ENCODE data around the gene MSI2. TPM values are rescaled to one million over a fixed set of nuclear protein-coding genes. Genes with fewer than 3 reads are reported as not detected.
A peak's percentile ranks its signal among the peaks of the same experiment; 100 is the strongest.

MSI2 gene
- total RNA-seq, 2 donors from 2014 or later, result 65.5 to 81.0 TPM

- intact Hi-C loops (cut with DNase I, micrococcal nuclease), result no loop called here
- DNase-seq (no peak), ATAC-seq (no peak)
Measured at GRCh38 chr17:57555636-57556175, 299.4 kb downstream of the MSI2 start.

GRCh38 chr17:57556320-57556719, 300.0 kb downstream of the MSI2 start:
- ATAC-seq (no peak), DNase-seq (no peak)
- intact Hi-C loops (cut with DNase I, micrococcal nuclease), result no loop called here

- intact Hi-C loops (cut with DNase I, micrococcal nuclease), result no loop called here
- ATAC-seq, result no peak
- DNase-seq, result no peak
Measured at GRCh38 chr17:57556977-57557376, 300.7 kb downstream of the MSI2 start.

DNA sequence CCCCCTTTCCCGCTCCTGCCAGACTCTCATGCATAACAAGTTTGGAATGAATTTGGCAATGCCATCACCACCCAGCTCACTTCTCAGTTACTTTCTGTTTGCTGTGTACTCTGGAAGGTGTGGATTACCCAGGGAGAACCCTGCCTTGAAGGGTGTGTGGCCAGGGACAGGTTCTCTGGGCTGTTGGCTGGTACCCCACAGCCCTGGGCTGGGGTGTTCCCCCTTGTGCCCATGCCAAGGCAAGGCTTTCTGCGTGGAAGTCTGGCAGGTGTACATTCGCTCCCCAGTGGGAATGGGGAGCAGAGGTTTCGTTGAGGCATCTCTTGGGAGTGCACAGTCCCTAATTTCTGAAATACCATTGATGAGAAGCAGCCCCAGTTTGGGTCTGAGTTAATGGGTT, 301.1 kb downstream of the MSI2 start:
- intact Hi-C loops (cut with DNase I, micrococcal nuclease), result no loop called here
- ATAC-seq (no peak), DNase-seq (no peak)

DNA sequence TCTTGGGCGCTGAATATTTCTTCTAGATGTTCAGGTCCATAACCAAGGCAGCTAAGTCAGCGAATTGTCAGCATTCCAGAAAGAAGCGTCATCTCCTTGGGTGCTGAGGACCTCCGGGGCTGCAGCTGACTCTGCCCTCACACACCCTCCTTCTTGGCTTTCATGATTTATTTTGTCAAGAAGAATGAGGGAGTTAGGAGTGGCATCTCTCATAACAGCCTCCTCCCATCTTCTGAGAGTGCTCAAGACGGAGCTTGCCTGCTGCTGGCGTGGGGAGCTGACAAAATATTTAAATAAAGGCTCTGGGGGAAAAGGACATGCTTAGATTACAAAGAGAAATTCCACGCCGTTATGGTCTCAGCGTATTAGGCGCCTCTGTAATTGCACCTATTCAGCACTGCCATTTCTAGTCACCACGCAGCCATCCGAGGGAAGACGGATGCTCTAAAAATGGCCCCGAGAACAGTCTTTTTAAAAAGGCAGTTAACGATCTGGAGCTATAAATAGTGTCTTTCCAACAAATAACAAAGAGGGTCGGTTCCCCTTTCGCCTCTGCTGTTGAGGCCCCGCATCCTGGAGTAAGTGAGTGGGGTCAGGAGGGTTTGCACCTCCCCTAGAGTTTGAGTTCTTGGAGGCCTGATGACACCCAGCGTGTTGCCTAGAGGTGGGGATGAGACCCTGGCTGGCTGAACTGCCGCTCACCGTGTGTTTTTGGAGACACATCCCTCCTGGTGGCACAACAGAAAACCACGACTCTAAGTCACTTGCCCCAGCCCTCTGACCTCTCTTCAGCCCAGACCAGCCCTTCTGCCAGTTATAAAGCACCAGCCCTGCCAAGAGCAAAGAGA, 301.7 kb downstream of the MSI2 start:
- DNase-seq (no peak), ATAC-seq (no peak)
- intact Hi-C loops (cut with DNase I, micrococcal nuclease), result no loop called here

- ATAC-seq (no peak), DNase-seq (no peak)
- intact Hi-C loops (cut with DNase I, micrococcal nuclease), result no loop called here
Measured at GRCh38 chr17:57559226-57559625, 302.9 kb downstream of the MSI2 start.

GRCh38 chr17:57559634-57560318, 303.5 kb downstream of the MSI2 start:
- DNase-seq (no peak), ATAC-seq (no peak)
- intact Hi-C loops (cut with DNase I, micrococcal nuclease), result no loop called here

GRCh38 chr17:57560319-57560705, 304.0 kb downstream of the MSI2 start:
- no peak for ATAC-seq
- intact Hi-C loops (cut with DNase I, micrococcal nuclease), result no loop called here
- DNase-seq, result no peak

- peak; percentile 68 for ATAC-seq
- DNase-seq, result no peak
- intact Hi-C loops (cut with DNase I, micrococcal nuclease), result no loop called here
Measured at GRCh38 chr17:57561072-57561861, 304.9 kb downstream of the MSI2 start.

DNA sequence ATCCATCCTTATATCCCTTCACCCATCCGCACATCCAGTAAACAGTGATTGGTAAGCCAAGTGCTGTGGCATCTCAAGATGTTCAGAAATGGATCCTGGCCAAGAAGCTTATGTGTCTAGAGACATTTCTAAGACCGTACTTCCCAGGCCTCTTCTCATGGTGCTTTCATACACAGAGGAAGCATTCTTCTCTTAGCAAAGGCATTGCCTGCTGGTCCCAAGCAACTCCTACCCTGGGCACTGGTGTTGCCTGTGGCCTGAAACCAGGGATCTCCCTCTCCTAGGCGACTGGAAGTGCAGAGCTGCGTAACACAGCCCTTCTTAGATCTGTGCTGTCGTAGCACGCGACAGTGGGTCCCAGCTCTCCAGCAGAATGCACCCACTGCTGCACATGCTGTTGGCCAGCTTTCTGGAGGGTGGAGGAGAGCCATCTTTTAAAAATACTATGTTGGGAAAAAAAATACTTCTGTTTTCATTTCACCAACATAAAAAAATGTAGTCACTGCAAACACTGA, 305.9 kb downstream of the MSI2 start:
- DNase-seq (no peak), ATAC-seq (no peak)
- intact Hi-C loops (cut with DNase I, micrococcal nuclease), result no loop called here

DNA sequence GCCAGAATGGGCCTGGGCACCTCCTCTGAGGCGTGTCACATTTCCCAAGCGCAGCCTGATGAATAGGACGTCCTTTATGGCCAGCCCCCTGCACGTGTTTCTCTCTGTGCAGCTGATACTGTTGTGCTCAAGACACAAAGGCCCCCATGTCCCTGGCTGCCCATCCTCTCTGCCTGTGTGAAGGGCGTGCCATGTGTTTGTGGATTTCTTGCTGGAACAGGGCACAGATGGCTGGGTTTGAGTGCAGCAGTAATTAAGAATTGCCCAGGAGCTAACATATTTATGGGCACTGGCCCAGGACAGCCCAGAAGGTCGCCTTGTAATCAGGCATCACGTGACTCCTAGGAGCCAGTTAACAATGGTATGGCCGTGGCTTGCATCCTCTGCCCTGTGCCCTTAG, 307.6 kb downstream of the MSI2 start:
- peak; percentile 54 for ATAC-seq
- intact Hi-C loops (cut with DNase I, micrococcal nuclease), result no loop called here
- no peak for DNase-seq

GRCh38 chr17:57565176-57565575, 308.9 kb downstream of the MSI2 start:
- DNase-seq, result no peak
- no peak for ATAC-seq
- intact Hi-C loops (cut with DNase I, micrococcal nuclease), result no loop called here

GRCh38 chr17:57566721-57567120, 310.4 kb downstream of the MSI2 start:
- intact Hi-C loops (cut with DNase I, micrococcal nuclease), result no loop called here
- ATAC-seq (no peak), DNase-seq (no peak)

DNA sequence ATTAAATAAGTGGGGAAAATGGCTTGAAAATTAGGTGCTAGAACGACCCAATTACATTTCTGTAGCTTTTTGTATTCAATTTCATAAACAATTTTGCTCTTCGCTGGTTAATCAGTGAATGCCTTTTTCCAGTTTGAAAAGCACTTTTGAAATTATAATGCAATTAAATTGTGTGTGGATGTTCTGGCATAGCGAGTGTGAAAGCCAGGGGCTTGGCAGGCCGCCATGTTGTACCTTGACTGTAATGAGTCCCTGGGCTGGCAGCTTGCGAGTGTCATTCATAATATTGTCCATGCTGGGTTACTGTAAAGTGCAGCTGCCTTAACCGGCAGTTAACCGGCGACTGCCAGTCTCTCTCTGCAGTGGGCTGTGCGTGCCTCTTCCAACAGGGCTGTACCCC, 310.9 kb downstream of the MSI2 start:
- intact Hi-C loops (cut with DNase I, micrococcal nuclease), result no loop called here
- DNase-seq, result no peak
- no peak for ATAC-seq

DNA sequence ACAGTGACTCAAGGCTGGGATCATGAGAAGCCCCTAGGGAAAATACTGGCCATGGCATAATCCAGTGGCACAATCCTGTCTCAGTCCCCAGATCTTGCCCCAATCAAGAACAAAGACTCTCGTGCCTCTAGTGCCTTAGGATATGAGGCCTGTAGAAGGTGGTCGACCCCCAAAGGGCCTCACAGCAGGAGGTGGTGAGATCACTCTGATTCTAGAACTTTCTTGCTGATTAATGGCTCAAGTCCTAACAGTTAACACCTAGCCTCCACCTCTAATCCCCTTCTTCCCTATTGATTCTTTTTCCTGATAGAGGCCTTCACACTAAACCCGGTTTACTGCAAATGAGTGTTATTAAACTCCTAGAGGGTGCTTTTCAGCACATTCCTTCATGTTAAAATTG, 312.0 kb downstream of the MSI2 start:
- no peak for ATAC-seq
- intact Hi-C loops (cut with DNase I, micrococcal nuclease), result no loop called here
- DNase-seq, result no peak

DNA sequence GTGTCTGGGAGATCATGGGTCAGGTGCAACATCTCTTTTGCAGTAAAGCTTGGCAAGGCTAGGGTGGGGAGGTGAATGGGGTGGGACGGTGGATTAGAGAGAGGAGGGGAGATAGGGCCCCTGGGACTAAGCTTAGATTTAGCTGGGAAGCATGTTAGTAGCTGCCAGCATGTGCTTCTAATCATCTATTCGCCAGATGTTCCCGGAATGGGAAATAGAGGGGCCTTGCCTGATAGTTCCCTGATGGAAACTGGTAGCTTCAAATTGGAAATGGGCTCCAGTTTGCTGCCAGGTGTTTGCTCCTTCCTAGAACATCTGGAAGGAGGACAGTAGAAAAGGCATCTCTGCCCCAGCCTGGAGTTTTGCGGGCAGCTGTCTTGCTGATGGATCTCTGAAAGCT, 312.7 kb downstream of the MSI2 start:
- ATAC-seq (no peak), DNase-seq (no peak)
- intact Hi-C loops (cut with DNase I, micrococcal nuclease), result no loop called here

GRCh38 chr17:57569853-57570252, 313.5 kb downstream of the MSI2 start:
- ATAC-seq (peak; percentile 48), DNase-seq (no peak)
- intact Hi-C loops (cut with DNase I, micrococcal nuclease), result no loop called here

- DNase-seq, result no peak
- no peak for ATAC-seq
- intact Hi-C loops (cut with DNase I, micrococcal nuclease), result no loop called here
Measured at GRCh38 chr17:57570724-57571344, 314.5 kb downstream of the MSI2 start.

- intact Hi-C loops (cut with DNase I, micrococcal nuclease), result no loop called here
- ATAC-seq (no peak), DNase-seq (no peak)
Measured at GRCh38 chr17:57572062-57572461, 315.7 kb downstream of the MSI2 start.

All from left colon (tissue), 2 donors.